RWPE2 (cell line): ENCODE data around the gene RUBCN.
"Not testable (repeated sequence)": the region's sequence is repeated elsewhere in the genome, so short reads cannot be mapped to it uniquely, and the experiment has no call there.

Experiments
- ATAC-seq: fragments of 200-7000 bp; cut with Tn5 transposase; 3 replicates; pipeline ENCODE4 v1.9.1; 2021; ENCODE audit warnings: low read depth
- DNase-seq: peaks from one replicate; pipeline ENCODE4 v3.0.0-alpha.2; 2020; ENCODE audit warnings: low spot score
- H3K27ac ChIP-seq: fragments of 450-650 bp; 2 replicates; pipeline ENCODE4 v1.5.1; 2017; ENCODE audit warnings: mild to moderate bottlenecking; ENCODE audit not compliant: poor library complexity, severe bottlenecking
- H3K27me3 ChIP-seq: fragments of 250-450 bp; sonication (Bioruptor Pico); 2 replicates; pipeline ENCODE4 v1.5.1; 2021; ENCODE audit warnings: mild to moderate bottlenecking, moderate library complexity; ENCODE audit not compliant: insufficient read depth, poor library complexity, severe bottlenecking
- H3K36me3 ChIP-seq: fragments of 250-450 bp; sonication (Bioruptor Pico); 2 replicates; pipeline ENCODE4 v1.5.1; 2020; ENCODE audit warnings: low read depth, mild to moderate bottlenecking, moderate library complexity
- H3K4me1 ChIP-seq: fragments of 250-450 bp; sonication (Bioruptor Pico); 2 replicates; pipeline ENCODE4 v1.5.1; 2021; ENCODE audit warnings: mild to moderate bottlenecking, moderate library complexity; ENCODE audit not compliant: insufficient read depth, poor library complexity, severe bottlenecking
- H3K4me3 ChIP-seq: fragments of 250-450 bp; sonication (Bioruptor Pico); 2 replicates; pipeline ENCODE4 v1.5.1; 2021; ENCODE audit warnings: mild to moderate bottlenecking, moderate library complexity; ENCODE audit not compliant: severe bottlenecking
- H3K9me3 ChIP-seq: fragments of 250-450 bp; sonication (Bioruptor Pico); 2 replicates; pipeline ENCODE4 v1.5.1; 2021; ENCODE audit warnings: mild to moderate bottlenecking, moderate library complexity; ENCODE audit not compliant: severe bottlenecking
- TF ChIP-seq, protein P1 (sequence below): fragments of 450-650 bp; IDR thresholded peaks from one replicate; pipeline ENCODE4 v1.5.1; 2017; ENCODE audit warnings: mild to moderate bottlenecking, moderate library complexity; ENCODE audit not compliant: poor library complexity, severe bottlenecking

RUBCN gene

DNA sequence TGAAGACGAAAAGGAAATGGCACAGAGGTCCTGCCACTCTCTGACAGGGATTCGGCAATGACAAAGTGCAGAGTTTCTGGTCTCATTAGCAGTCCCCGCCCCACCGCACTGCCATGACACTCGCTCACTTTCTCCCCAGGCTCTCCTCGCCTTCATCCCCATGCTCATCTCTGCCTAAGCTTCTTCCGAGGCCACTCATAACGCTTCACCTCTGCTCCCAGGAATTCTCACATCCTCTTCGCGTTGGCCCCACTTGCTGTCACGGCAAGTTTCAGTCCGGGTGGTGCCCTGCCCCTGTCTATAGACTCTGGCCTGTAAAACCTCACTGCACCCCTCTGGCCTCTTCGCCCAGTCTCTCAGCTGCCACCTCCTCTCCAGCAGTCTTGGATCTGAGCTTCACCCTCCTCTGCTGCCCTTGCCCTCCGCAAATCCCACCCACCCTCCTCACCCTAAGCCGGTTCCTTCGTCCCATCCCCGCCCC, 654 bp downstream of the RUBCN start:
- Histone ChIP-seq H3K9me3 (no peaks in the 10 kb centered on the region), H3K4me3 (peak overlapping the region; percentile 91), H3K4me1 (peaks cover 3% of the 10 kb centered on the region), H3K36me3 (no peaks in the 10 kb centered on the region; the same call in 1 of the 2 replicates), H3K27ac (peak overlapping the region; percentile 44), H3K27me3 (no peaks in the 10 kb centered on the region)
- TF ChIP-seq, protein P1, sequence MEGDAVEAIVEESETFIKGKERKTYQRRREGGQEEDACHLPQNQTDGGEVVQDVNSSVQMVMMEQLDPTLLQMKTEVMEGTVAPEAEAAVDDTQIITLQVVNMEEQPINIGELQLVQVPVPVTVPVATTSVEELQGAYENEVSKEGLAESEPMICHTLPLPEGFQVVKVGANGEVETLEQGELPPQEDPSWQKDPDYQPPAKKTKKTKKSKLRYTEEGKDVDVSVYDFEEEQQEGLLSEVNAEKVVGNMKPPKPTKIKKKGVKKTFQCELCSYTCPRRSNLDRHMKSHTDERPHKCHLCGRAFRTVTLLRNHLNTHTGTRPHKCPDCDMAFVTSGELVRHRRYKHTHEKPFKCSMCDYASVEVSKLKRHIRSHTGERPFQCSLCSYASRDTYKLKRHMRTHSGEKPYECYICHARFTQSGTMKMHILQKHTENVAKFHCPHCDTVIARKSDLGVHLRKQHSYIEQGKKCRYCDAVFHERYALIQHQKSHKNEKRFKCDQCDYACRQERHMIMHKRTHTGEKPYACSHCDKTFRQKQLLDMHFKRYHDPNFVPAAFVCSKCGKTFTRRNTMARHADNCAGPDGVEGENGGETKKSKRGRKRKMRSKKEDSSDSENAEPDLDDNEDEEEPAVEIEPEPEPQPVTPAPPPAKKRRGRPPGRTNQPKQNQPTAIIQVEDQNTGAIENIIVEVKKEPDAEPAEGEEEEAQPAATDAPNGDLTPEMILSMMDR: no peak
- ATAC-seq (peak; percentile 3), DNase-seq (no peak)

DNA sequence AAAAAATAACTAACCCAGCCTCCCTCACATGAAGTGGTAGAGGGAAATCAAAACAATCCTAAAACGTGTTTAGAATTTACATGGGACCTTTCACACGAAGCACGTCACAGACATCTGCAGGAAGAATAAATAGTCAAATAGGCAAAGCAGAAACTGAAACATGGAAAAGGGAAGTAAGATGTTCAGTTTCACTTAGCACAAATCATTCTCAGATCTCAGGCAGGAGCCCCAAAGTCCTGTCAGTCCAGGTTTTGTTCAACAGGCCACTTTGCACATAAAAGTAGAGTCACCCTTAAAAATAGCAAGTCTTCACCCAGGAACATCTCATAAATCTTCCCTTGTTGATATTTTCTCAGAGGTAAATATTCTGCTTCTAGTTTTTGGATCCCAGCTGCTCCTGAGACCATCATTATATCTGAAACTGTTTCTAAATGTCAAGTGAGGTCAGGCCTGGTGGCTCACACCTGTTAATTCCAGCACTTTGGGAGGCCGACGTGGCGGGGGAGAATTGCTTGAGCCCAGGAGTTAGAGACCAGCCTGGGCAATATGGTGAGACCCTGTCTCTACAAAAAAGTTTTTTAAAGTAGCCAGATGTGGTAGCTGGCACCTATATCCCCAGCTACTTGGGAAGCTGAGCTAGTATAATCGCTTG, 1.9 kb downstream of the RUBCN start:
- Histone ChIP-seq H3K27me3 (no peaks in the 10 kb centered on the region), H3K4me3 (no peak overlapping the region), H3K27ac (no peak overlapping the region), H3K4me1 (peaks cover 10% of the 10 kb centered on the region), H3K9me3 (no peaks in the 10 kb centered on the region), H3K36me3 (no peaks in the 10 kb centered on the region; the same call in 1 of the 2 replicates)
- DNase-seq (no peak), ATAC-seq (no peak)
- TF ChIP-seq, protein P1: no peak

DNA sequence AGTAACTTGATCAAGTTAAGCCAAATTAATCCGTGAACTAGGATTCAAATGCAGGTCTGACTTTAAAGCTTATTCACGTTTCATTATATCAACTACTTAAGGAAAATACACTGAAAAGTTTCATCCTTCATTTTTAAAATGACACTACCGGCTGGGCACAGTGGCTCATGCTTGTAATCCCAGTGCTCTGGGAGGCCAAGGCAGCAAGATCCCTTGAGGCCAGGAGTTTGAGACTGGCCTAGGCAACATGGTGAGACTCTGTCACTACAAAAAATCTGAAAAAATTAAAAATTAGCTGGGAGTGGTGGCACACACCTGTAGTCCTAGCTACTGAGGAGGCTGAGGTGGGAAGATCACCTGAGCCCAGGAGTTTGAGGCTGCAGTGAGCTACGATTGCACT, 3.7 kb downstream of the RUBCN start:
- H3K27ac ChIP-seq: no peak overlapping the region
- no peak for ATAC-seq

DNA sequence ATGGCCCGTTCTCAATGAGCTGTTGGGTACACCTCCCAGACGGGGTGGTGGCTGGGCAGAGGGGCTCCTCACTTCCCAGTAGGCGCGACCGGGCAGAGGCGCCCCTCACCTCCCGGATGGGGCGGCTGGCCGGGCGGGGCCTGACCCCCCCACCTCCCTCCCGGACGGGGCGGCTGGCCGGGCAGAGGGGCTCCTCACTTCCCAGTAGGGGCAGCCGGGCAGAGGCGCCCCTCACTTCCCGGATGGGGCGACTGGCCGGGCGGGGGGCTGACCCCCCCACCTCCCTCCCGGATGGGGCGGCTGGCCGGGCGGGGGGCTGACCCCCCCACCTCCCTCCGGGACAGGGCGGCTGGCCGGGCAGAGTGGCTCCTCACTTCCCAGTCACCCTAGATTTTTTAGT, 5.2 kb downstream of the RUBCN start:
- peaks cover 11% of the 10 kb centered on the region for H3K4me1 ChIP-seq
- not testable (repeated sequence) for ATAC-seq, H3K27ac ChIP-seq, H3K27me3 ChIP-seq, H3K36me3 ChIP-seq, H3K4me3 ChIP-seq, H3K9me3 ChIP-seq, DNase-seq

More for the DNA sequence above, 3.7 kb downstream of the RUBCN start:
- TF ChIP-seq, protein P1: no peak
- no peak overlapping the region for H3K4me3 ChIP-seq
- peaks cover 14% of the 10 kb centered on the region for H3K4me1 ChIP-seq
- no peak for DNase-seq
- H3K36me3 ChIP-seq: no peaks in the 10 kb centered on the region; the same call in 1 of the 2 replicates
- no peaks in the 10 kb centered on the region for H3K9me3 ChIP-seq
- H3K27me3 ChIP-seq: no peaks in the 10 kb centered on the region

DNA sequence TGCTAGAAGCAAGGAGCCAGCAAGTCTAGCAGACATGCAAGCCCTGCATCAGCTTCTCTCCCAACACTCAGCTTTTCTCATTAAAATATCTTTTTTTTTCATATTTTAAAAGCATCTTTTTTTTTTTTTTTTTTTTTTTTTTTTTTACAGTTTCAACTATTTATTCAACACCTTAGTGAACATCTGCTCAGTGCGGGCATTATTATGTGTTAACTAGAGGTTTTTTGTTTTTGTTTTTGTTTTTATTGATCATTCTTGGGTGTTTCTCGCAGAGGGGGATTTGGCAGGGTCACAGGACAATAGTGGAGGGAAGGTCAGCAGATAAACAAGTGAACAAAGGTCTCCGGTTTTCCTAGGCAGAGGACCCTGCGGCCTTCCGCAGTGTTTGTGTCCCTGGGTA, 5.9 kb downstream of the RUBCN start:
- not testable (repeated sequence) for ATAC-seq, H3K4me3 ChIP-seq, H3K36me3 ChIP-seq, DNase-seq, H3K27me3 ChIP-seq, H3K9me3 ChIP-seq
- Histone ChIP-seq H3K4me1 (peaks cover 11% of the 10 kb centered on the region), H3K27ac (peak overlapping the region; percentile 57)

DNA sequence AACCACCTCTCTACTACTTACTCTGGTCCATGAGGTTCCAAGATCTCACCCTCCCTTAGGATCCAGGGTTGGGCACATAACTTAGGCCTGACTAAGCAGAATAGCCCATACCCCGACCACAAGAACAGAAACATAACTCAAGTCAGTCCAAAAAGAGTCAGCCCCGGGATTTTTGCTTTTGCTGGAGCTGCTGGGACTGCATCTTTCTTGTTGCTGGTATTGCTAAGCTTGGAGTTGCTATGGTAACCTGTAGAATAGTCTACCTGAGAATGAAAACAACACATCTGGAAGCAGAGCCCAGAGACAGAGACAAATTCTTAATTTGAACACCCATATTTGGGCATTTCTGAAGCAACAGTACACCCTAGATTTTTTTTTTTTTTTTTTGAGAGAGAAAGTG, 6.5 kb downstream of the RUBCN start:
- no peak overlapping the region for H3K4me3 ChIP-seq
- H3K27ac ChIP-seq: peak overlapping the region; percentile 57
- H3K36me3 ChIP-seq: no peaks in the 10 kb centered on the region; the same call in 1 of the 2 replicates
- DNase-seq: peak; percentile 68
- peaks cover 11% of the 10 kb centered on the region for H3K4me1 ChIP-seq
- TF ChIP-seq, protein P1: no peak
- H3K9me3 ChIP-seq: no peaks in the 10 kb centered on the region
- H3K27me3 ChIP-seq: no peaks in the 10 kb centered on the region
- peak; percentile 99 for ATAC-seq
